NB4 (cell line): ENCODE data around the gene FRYL.

Source experiments
- POLR2A ChIP-seq: IDR thresholded peaks from 2 replicates; pipeline ENCODE4 v1.6.1; 2011; ENCODE audit warnings: mild to moderate bottlenecking; ENCODE audit not compliant: insufficient read length; ENCODE audit errors: extremely low read depth
- TF ChIP-seq, protein P1 (sequence below): IDR thresholded peaks from 2 replicates; pipeline ENCODE4 v1.6.1; 2011; ENCODE audit warnings: low read depth, low read length

DNA sequence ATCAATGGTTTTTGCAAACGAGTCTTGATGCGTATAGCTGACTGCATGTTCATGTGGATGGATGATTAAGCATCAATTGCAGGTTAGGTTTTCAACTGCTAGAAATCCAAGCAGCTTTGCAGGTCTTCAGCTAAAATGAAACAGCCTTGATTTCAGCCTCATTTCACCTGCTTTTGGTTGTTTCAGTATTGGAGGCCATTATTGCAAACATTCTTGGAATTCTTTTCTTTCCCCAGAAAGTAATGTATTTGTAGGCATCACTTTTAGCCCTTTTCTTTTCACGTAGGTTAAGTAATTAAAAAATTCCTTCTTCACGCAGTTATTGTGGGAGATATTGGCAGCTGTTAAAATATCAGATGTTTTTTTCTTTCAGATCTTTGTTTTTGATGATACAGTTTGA lies 281.2 kb downstream of the FRYL start:
- TF ChIP-seq, protein P1, sequence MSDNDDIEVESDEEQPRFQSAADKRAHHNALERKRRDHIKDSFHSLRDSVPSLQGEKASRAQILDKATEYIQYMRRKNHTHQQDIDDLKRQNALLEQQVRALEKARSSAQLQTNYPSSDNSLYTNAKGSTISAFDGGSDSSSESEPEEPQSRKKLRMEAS: no peak
- no peak for TF ChIP-seq POLR2A
